GM19238 (cell line): Measurements from ENCODE around the gene ETV3L.

ENCODE experiments used
- DNase-seq: peaks from one replicate; pipeline ENCODE4 v3.0.0; 2011; ENCODE audit warnings: low spot score; ENCODE audit not compliant: insufficient read length

The ETV3L gene

GRCh38 chr1:157099633-157100009, at the start of gene ETV3L:
TSS of gene ETV3L (minus strand) at chr1:157099808. CDS start at chr1:157099523, 285 bp downstream.
- no peak for DNase-seq

- DNase-seq, result no peak
Measured at GRCh38 chr1:157147906-157148700, 48.5 kb upstream of the ETV3L start.

GRCh38 chr1:157147037-157147436, 47.4 kb upstream of the ETV3L start:
- DNase-seq, result no peak

DNA sequence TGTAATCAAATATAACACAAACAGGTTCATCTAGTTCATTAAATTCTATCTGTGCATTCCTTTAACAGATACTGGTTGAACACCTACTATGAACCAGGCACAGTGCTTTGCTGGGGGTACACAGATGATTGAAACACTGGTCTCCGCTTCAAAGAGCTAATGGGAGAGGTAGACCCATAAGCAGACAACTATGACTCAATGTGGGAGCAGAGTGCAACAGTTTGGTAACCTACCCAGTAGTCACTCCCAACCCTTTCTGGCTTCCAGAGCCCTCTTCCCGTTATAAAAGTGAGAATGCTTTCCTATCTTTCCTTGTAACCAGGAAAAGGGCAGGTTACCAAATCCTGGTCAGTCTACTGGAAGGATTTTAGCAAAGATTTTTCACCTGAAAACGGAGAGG, 46.6 kb upstream of the ETV3L start:
- no peak for DNase-seq

- no peak for DNase-seq
Measured at GRCh38 chr1:157145076-157145475, 45.5 kb upstream of the ETV3L start.

GRCh38 chr1:157144509-157144908, 44.9 kb upstream of the ETV3L start:
- DNase-seq, result no peak

DNA sequence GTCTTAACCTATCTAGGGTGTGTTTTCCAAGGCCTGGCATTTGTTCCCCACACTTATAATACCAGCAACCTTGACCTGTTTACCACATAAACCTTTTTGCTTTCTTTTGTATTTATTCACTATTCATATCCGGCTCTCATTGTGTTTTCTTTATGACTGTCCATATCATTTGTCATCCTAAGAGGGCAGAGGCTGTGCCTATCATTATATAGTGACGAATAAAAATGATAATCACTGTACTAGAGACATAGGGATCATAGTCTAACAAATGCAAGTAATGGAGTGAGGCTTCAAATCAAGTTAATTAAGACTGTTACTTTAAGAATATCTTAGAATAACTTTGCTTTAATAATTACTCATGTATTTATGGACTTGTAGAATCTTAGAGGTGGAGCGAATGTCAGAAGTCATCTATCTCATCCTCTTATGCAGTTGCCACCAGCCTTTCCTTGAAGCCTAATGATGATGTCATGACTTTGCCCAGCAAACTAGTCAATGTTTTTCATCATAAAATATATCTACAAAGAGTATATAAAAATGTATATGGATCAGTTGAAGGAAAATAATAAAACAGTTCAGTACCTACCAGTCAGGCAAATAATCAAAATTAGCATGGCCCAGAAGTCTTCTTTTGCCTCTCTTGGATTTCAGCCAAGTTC, 43.3 kb upstream of the ETV3L start:
- no peak for DNase-seq

- no peak for DNase-seq
Measured at GRCh38 chr1:157142201-157142600, 42.6 kb upstream of the ETV3L start.

- no peak for DNase-seq
Measured at GRCh38 chr1:157141212-157141855, 41.7 kb upstream of the ETV3L start.

DNA sequence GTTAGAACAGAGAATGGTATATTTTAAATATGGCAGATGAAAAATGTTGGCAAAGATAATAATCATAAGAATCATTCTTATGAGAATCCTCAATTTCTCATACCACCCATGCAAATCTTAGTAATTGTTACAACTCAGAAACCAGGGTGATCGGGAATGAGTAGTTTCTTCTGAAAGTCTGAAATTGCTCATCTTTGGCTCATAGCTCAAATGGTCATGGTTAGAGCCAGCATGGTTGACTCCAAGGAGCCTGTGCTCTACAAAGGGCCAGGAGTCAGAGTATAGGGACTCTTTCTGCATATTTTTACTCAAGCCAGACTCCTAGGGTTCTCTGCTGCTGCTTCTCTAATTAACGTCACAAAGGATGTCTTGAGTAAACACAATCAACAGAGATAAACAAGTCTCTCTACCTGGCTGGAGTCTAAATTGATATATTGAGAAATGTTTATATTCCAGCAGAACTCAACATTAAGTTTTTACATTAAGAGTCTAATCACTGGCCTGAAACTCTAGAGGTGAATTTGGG, 40.5 kb upstream of the ETV3L start:
- no peak for DNase-seq

GRCh38 chr1:157139052-157139715, 39.6 kb upstream of the ETV3L start:
- no peak for DNase-seq

DNA sequence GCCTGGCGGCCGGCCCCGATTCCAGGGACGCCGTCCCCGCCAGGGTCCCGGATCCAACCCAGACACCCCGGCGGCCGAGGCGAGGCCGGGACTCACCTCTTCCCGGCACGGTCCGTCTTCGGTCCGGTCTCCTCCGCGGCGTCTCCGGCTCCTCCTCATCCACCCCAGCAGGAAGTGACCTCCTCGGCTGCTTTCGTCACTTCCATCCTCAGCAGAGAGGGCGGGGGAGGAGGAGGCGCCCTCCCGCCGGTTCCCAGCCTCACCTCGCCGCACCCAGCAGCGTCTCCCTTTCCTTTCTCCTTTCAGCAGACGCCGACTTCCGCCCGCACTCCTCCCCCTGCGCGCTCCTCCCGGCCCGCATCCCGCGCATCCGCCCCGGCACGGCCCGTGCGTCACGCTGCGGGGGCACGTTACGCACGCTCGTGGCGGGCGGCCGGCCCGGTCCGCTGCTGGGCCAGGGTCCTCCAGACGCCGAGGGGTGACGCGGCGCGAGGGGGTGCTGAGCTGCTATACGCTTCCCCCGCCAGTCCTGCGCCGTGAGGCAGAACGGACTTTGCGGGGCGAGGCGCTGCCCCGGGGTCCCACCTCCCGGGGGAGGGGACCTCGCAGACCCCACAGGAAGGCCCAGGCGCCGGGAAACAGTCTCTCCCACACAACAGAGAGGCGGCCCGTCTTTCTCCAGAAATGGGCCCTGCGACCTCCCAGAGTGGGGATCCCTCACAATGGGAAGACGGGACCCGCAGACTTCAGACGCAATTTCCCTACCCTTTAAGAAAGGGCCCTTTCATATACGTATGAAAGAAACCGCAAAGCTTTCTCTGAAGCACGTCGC, 38.8 kb upstream of the ETV3L start, which contains the start of gene ETV3:
ETV3 (minus strand) TSS at position 176 of the 832 bp plus-strand sequence. CDS start 2,043 bp downstream, outside the sequence.
- DNase-seq, result peak; percentile 85

- DNase-seq, result no peak
Measured at GRCh38 chr1:157137408-157138219, 38.0 kb upstream of the ETV3L start.

GRCh38 chr1:157137046-157137407, 37.4 kb upstream of the ETV3L start:
- DNase-seq, result no peak

DNA sequence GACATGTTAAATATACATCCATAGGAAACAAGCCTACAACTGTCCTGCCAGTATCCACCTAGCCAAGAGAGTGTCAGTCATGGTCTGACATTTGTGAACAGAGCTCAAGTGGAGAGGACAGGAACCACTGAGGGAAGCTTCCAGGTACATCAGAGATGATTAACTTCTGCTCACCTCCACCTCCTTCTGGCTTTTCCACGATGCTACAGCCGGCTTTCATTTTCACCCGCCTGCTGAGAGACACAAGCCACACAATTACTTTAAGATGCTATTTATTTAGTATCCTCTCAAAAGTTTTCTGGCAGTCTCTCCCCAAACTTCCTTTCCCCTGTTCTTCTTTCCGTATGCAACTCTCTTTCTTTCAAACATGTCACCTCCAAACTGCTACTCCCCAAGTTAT, 36.5 kb upstream of the ETV3L start:
- no peak for DNase-seq

DNA sequence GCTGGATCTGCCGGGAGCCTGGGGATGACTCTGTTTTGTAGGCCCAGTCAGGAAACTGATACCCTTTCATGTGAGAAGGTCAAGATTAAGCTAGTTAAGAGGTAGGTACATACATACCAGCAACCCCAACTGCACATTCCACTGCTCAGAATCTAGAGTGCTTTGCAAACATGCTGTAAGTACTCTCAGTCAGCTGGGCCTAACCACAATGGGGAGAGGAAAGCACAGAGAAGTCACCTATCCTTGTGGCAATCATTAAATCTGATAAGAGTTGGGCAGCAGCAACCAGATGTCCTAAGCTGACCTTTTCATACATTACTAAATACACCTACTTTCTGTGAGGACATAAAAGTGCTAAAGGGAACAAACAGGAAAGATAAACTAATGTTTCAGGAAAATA, 36.0 kb upstream of the ETV3L start:
- no peak for DNase-seq

- DNase-seq, result no peak
Measured at GRCh38 chr1:157135070-157135469, 35.5 kb upstream of the ETV3L start.

GRCh38 chr1:157134442-157134841, 34.8 kb upstream of the ETV3L start:
- no peak for DNase-seq

DNA sequence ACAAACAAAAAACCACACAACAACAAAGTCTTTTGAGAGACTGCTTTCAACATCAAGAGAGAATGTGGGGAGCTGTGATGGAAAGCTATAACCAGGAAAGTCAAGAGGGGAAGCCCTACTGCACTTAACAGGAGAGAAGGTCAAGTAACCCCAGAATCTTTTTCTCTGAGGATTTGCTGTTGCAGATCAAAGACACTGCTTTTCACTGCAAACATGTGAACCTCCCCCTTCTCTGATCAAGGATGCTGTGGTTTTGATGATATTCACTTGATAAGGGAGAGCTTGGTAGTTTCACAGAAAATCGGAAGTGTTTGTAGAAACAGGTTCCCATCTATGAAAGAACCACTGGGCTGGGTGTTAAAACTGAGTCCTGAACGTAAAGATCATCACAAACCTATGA, 33.8 kb upstream of the ETV3L start:
- DNase-seq, result no peak

GRCh38 chr1:157132616-157133167, 33.1 kb upstream of the ETV3L start:
- DNase-seq, result no peak
